Measurements from ENCODE around the gene FAM53A. TPM values are rescaled to one million over a fixed set of nuclear protein-coding genes. Genes with fewer than 3 reads are reported as not detected.

FAM53A gene
- total and polyA plus RNA-seq, 2 of the 13 experiments (the other 11 are each of a cell fraction or from before 2014, with no cell fraction given): 0.48 to 1.1 TPM

- no peak overlapping the region for H3K4me3 ChIP-seq (replicated peaks in 1 of 3; ENCODE audit: insufficient read depth in 1 of 3, low read depth in 2 of 3, low read length in 3 of 3)
- POLR2A ChIA-PET: no interaction called here
- no peaks in the 10 kb centered on the region for H3K36me3 ChIP-seq (replicated peaks in 1 of 2; ENCODE audit: control insufficient read depth in 1 of 2, insufficient read depth in 2 of 2, low read length in 2 of 2)
- intact Hi-C loops (cut with micrococcal nuclease; ENCODE audit: unreplicated experiment): no loop called here
- no peak overlapping the region for H3K27ac ChIP-seq (ENCODE audit: extremely low read length, insufficient read depth, low read length)
- H3K9me3 ChIP-seq (ENCODE audit: low read length): no peaks in the 10 kb centered on the region
- no TSS peak for BruUV-seq (replicated peaks)
- in situ Hi-C loops (cut with HindIII; ENCODE audit: extremely low pct_ligation_motif_present, low pct_unique_long_range_greater_than_20kb): loop anchor here (5.0 kb wide), 1 partner anchor 277 kb away; no protein-coding TSS in a partner anchor
- 0 out of 2 replicates have a peak overlapping the region, but pooled peaks have one; percentile 4 for H3K9ac ChIP-seq (ENCODE audit: insufficient read depth, low read depth, low read length)
- CTCF ChIA-PET (ENCODE audit: low intra/inter-chr PET ratio, low total read pairs): interaction anchor here (0.7 to 1.1 kb wide), 2 partner anchors 273 to 277 kb away, joined by 3 read pairs; no protein-coding TSS in a partner anchor
- H4K20me1 ChIP-seq (ENCODE audit: insufficient read depth, low read length): no peaks in the 10 kb centered on the region
- peaks cover 0 to 30% of the 10 kb centered on the region in 2 experiments; a peak in 3 of 5 replicates for H3K27me3 ChIP-seq (ENCODE audit: control insufficient read depth in 1 of 2, insufficient read depth in 2 of 2, low read length in 2 of 2)
- H3K79me2 ChIP-seq (ENCODE audit: insufficient read depth, low read length): no peaks in the 10 kb centered on the region
- H3K4me1 ChIP-seq (ENCODE audit: insufficient read depth, low read length): peaks cover 19% of the 10 kb centered on the region
- 59% methylated on average over 10 of the region's 25 CpGs for WGBS (ENCODE audit: low lambda C conversion rate)
- H3K4me2 ChIP-seq (ENCODE audit: low read depth, low read length): peak overlapping the region; percentile 38; the same call in 1 of the 2 replicates
- H2AFZ ChIP-seq (ENCODE audit: low read length): no peak overlapping the region
- FAIRE-seq (no peak), ATAC-seq (peak; percentile 84), DNase-seq (ENCODE audit: low spot score) (peak; percentile 30)
- TF ChIP-seq ZNF839 (CRISPR knock-in tag; IDR thresholded peaks at IDR 0.05; ENCODE audit: borderline replicate concordance) (0 out of 2 replicates have a peak, but pooled peaks have one; percentile 45), TEAD3 (CRISPR knock-in tag; optimal IDR thresholded peaks at IDR 0.05; ENCODE audit: borderline replicate concordance) (peak; percentile 10), ZNF687 (CRISPR knock-in tag; IDR thresholded peaks at IDR 0.05) (peak; percentile 48), ZNF724P (CRISPR knock-in tag; IDR thresholded peaks at IDR 0.05; ENCODE audit: borderline replicate concordance) (0 out of 2 replicates have a peak, but pooled peaks have one; percentile 45), ZNF772 (CRISPR knock-in tag; IDR thresholded peaks at IDR 0.05) (peak; percentile 30; the same call in 1 of the 2 replicates), RXRA (CRISPR knock-in tag; IDR thresholded peaks at IDR 0.05) (peak; percentile 22; the same call in 1 of the 2 replicates), ZKSCAN5 (CRISPR knock-in tag; IDR thresholded peaks at IDR 0.05) (0 out of 2 replicates have a peak, but pooled peaks have one; percentile 16), ZNF7 (CRISPR knock-in tag; IDR thresholded peaks at IDR 0.05) (no peak), ZBTB26 (CRISPR knock-in tag; IDR thresholded peaks at IDR 0.05; ENCODE audit: borderline replicate concordance) (0 out of 2 replicates have a peak, but pooled peaks have one; percentile 14), ZNF20 (CRISPR knock-in tag; IDR thresholded peaks at IDR 0.05) (no peak), ZNF451 (CRISPR knock-in tag; IDR thresholded peaks at IDR 0.05) (0 out of 2 replicates have a peak, but pooled peaks have one; percentile 28), ZNF747 (CRISPR knock-in tag; IDR thresholded peaks at IDR 0.05; ENCODE audit: borderline replicate concordance) (no peak), TSC22D2 (CRISPR knock-in tag; IDR thresholded peaks at IDR 0.05; ENCODE audit: borderline replicate concordance) (peak; percentile 38; the same call in 1 of the 2 replicates)
- TF ChIP-seq, protein P1, sequence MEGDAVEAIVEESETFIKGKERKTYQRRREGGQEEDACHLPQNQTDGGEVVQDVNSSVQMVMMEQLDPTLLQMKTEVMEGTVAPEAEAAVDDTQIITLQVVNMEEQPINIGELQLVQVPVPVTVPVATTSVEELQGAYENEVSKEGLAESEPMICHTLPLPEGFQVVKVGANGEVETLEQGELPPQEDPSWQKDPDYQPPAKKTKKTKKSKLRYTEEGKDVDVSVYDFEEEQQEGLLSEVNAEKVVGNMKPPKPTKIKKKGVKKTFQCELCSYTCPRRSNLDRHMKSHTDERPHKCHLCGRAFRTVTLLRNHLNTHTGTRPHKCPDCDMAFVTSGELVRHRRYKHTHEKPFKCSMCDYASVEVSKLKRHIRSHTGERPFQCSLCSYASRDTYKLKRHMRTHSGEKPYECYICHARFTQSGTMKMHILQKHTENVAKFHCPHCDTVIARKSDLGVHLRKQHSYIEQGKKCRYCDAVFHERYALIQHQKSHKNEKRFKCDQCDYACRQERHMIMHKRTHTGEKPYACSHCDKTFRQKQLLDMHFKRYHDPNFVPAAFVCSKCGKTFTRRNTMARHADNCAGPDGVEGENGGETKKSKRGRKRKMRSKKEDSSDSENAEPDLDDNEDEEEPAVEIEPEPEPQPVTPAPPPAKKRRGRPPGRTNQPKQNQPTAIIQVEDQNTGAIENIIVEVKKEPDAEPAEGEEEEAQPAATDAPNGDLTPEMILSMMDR (CRISPR knock-in tag; IDR thresholded peaks at IDR 0.05): peak; percentile 95
Observed at GRCh38 chr4:1628892-1629698, 55.0 kb downstream of the FAM53A start.

Measured in HepG2 (cell line).